OCI-LY7 (cell line): ENCODE data around the gene POGLUT2.

Experiments used
- EZH2phosphoT487 ChIP-seq: fragments of 200-600 bp; sonication (generic); IDR thresholded peaks from 2 replicates; pipeline ENCODE4 v1.6.1; 2018; ENCODE audit warnings: low read depth, borderline replicate concordance, mild to moderate bottlenecking, mixed run types, antibody characterized with exemption, low read length, moderate library complexity, mixed read lengths
- TF ChIP-seq, protein P1 (sequence below): fragments of 200-600 bp; sonication (generic); conservative IDR thresholded peaks from 2 replicates; pipeline ENCODE4 v1.5.1; 2014; ENCODE audit warnings: mild to moderate bottlenecking, antibody characterized with exemption, low read length, moderate library complexity, mixed read lengths

DNA sequence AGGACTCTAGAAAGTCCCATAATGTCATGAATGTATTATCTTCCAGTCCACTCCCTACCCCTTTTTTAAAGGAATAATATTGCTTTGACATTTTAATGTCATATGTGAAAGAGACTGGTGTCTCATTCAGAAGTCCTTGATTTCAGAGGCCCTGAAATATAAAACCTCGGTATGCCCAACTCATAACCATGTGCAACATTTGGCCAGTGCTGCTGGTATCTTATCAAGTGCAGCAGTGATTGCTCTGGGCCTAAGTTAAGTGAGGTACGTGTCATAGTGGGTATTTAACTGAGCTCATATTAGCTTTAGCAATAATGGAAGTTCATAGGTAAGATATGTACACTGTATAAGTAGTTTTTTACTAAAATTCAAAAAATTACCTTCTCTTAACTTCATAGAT, 39.9 kb downstream of the POGLUT2 start:
- TF ChIP-seq EZH2phosphoT487: no peak
- TF ChIP-seq, protein P1, sequence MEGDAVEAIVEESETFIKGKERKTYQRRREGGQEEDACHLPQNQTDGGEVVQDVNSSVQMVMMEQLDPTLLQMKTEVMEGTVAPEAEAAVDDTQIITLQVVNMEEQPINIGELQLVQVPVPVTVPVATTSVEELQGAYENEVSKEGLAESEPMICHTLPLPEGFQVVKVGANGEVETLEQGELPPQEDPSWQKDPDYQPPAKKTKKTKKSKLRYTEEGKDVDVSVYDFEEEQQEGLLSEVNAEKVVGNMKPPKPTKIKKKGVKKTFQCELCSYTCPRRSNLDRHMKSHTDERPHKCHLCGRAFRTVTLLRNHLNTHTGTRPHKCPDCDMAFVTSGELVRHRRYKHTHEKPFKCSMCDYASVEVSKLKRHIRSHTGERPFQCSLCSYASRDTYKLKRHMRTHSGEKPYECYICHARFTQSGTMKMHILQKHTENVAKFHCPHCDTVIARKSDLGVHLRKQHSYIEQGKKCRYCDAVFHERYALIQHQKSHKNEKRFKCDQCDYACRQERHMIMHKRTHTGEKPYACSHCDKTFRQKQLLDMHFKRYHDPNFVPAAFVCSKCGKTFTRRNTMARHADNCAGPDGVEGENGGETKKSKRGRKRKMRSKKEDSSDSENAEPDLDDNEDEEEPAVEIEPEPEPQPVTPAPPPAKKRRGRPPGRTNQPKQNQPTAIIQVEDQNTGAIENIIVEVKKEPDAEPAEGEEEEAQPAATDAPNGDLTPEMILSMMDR: no peak
